ENCODE data around the gene QPCTL. TPM values are rescaled to one million over a fixed set of nuclear protein-coding genes. Genes with fewer than 3 reads are reported as not detected.

The QPCTL gene
- total RNA-seq, 1 donor from 2014 or later = 2.6 TPM

GRCh38 chr19:45687599-45687998, 4.9 kb upstream of the QPCTL start:
- Mint-ChIP-seq H3K27ac (ENCODE audit: unreplicated experiment) (no peak overlapping the region), H3K27me3 (ENCODE audit: unreplicated experiment) (peaks cover 2% of the 10 kb centered on the region), H3K36me3 (ENCODE audit: unreplicated experiment) (no peaks in the 10 kb centered on the region), H3K4me1 (ENCODE audit: low read depth, unreplicated experiment) (peaks cover 2% of the 10 kb centered on the region), H3K4me3 (ENCODE audit: unreplicated experiment) (no peak overlapping the region), H3K9me3 (ENCODE audit: unreplicated experiment) (peaks cover 7% of the 10 kb centered on the region)
- no peak for DNase-seq
- no peak for TF ChIP-seq CTCF (IDR thresholded peaks at IDR 0.05; ENCODE audit: partially characterized antibody, unreplicated experiment)

GRCh38 chr19:45691516-45692186, 815 bp upstream of the QPCTL start, which contains the start of gene SNRPD2:
Gene SNRPD2, minus strand, starts transcription at chr19:45691953. Its CDS starts 65 bp downstream, at chr19:45691888.
- no peaks in the 10 kb centered on the region for H3K36me3 Mint-ChIP-seq (ENCODE audit: unreplicated experiment)
- H3K9me3 Mint-ChIP-seq (ENCODE audit: unreplicated experiment) = peaks cover 8% of the 10 kb centered on the region
- peaks cover 2% of the 10 kb centered on the region for H3K4me1 Mint-ChIP-seq (ENCODE audit: low read depth, unreplicated experiment)

GRCh38 chr19:45693106-45693788, 781 bp downstream of the QPCTL start:
- TF ChIP-seq CTCF (IDR thresholded peaks at IDR 0.05; ENCODE audit: partially characterized antibody, unreplicated experiment) = peak; percentile 89
- H3K4me3 Mint-ChIP-seq (ENCODE audit: unreplicated experiment) = peak overlapping the region; percentile 99
- peak; percentile 92 for DNase-seq
- peaks cover 2% of the 10 kb centered on the region for H3K4me1 Mint-ChIP-seq (ENCODE audit: low read depth, unreplicated experiment)
- H3K9me3 Mint-ChIP-seq (ENCODE audit: unreplicated experiment) = peaks cover 7% of the 10 kb centered on the region
- no peak overlapping the region for H3K27ac Mint-ChIP-seq (ENCODE audit: unreplicated experiment)
- H3K27me3 Mint-ChIP-seq (ENCODE audit: unreplicated experiment) = peaks cover 4% of the 10 kb centered on the region
- no peaks in the 10 kb centered on the region for H3K36me3 Mint-ChIP-seq (ENCODE audit: unreplicated experiment)

More at GRCh38 chr19:45691516-45692186, 815 bp upstream of the QPCTL start, which contains the start of gene SNRPD2:
- no peak for TF ChIP-seq CTCF (IDR thresholded peaks at IDR 0.05; ENCODE audit: partially characterized antibody, unreplicated experiment)
- peak within 1 kb of the TSS; percentile 99 for H3K4me3 Mint-ChIP-seq (ENCODE audit: unreplicated experiment)
- peak; percentile 95 for DNase-seq
- H3K27me3 Mint-ChIP-seq (ENCODE audit: unreplicated experiment) = peaks cover 2% of the 10 kb centered on the region
- peak within 1 kb of the TSS; percentile 93 for H3K27ac Mint-ChIP-seq (ENCODE audit: unreplicated experiment)

GRCh38 chr19:45701676-45702075, 9.2 kb downstream of the QPCTL start:
- no peaks in the 10 kb centered on the region for H3K36me3 Mint-ChIP-seq (ENCODE audit: unreplicated experiment)
- H3K9me3 Mint-ChIP-seq (ENCODE audit: unreplicated experiment) = no peaks in the 10 kb centered on the region
- DNase-seq = no peak
- no peaks in the 10 kb centered on the region for H3K4me1 Mint-ChIP-seq (ENCODE audit: low read depth, unreplicated experiment)
- peaks cover 4% of the 10 kb centered on the region for H3K27me3 Mint-ChIP-seq (ENCODE audit: unreplicated experiment)
- no peak for TF ChIP-seq CTCF (IDR thresholded peaks at IDR 0.05; ENCODE audit: partially characterized antibody, unreplicated experiment)
- no peak overlapping the region for H3K4me3 Mint-ChIP-seq (ENCODE audit: unreplicated experiment)
- H3K27ac Mint-ChIP-seq (ENCODE audit: unreplicated experiment) = no peak overlapping the region

GRCh38 chr19:45705115-45705514, 12.6 kb downstream of the QPCTL start:
- TF ChIP-seq CTCF (IDR thresholded peaks at IDR 0.05; ENCODE audit: partially characterized antibody, unreplicated experiment) = no peak
- H3K27ac Mint-ChIP-seq (ENCODE audit: unreplicated experiment) = no peak overlapping the region
- no peak overlapping the region for H3K4me3 Mint-ChIP-seq (ENCODE audit: unreplicated experiment)
- H3K9me3 Mint-ChIP-seq (ENCODE audit: unreplicated experiment) = no peaks in the 10 kb centered on the region
- H3K27me3 Mint-ChIP-seq (ENCODE audit: unreplicated experiment) = peaks cover 3% of the 10 kb centered on the region
- no peaks in the 10 kb centered on the region for H3K4me1 Mint-ChIP-seq (ENCODE audit: low read depth, unreplicated experiment)
- DNase-seq = no peak
- no peaks in the 10 kb centered on the region for H3K36me3 Mint-ChIP-seq (ENCODE audit: unreplicated experiment)

Data from glutamatergic neuron (in vitro differentiated cells).